A549 (cell line): ENCODE results near the gene MAP2. TPM values are rescaled to one million over a fixed set of nuclear protein-coding genes. Genes with fewer than 3 reads are reported as not detected.

ENCODE experiments used
- ATAC-seq, 2 experiments: fragments of 200-7000 bp in 1 of 2; fragments of >200 bp in 1 of 2; cut with Nextera tagmentation in 1 of 2; cut with Tn5 transposase in 1 of 2; 3 replicates each; pipeline versions ENCODE4 v1.8.0 to v1.9.1; 2018 to 2020; ENCODE audit warnings: mild to moderate bottlenecking in 1 of 2, moderate library complexity in 1 of 2
- CTCF ChIA-PET: fragments of 300-600 bp; sonication (Branson Sonifier 250); formaldehyde crosslinking; extraction: SDS; loops from one replicate; lab custom pipeline; 2021; ENCODE audit warnings: antibody characterized with exemption, inconsistent platforms; lab: Yijun Ruan, JAX
- POLR2A ChIA-PET: fragments of 350-600 bp; formaldehyde crosslinking; extraction: SDS; loops from one replicate; lab custom pipeline; 2021; ENCODE audit warnings: antibody characterized with exemption, inconsistent platforms; lab: Yijun Ruan, JAX
- DNase-seq, 2 experiments: peaks; one replicate each; pipeline versions ENCODE4 v3.0.0 to v3.0.0-alpha.2; 2011 to 2016; ENCODE audit warnings: low read depth in 1 of 2, low spot score in 1 of 2
- FAIRE-seq: peaks from 2 replicates; lab custom pipeline; 2011; peaks lifted over from hg19 to GRCh38; lab: Jason Lieb, UNC
- H3K27ac ChIP-seq, 2 experiments: fragments of >200 bp; sonication (Bioruptor Twin); formaldehyde crosslinking; 3 replicates each; pipeline ENCODE4 v1.5.1; 2016 to 2017
- H3K4me1 ChIP-seq: fragments of >200 bp; sonication (Bioruptor Twin); formaldehyde crosslinking; 3 replicates; pipeline ENCODE4 v1.6.1; 2016
- H3K4me2 ChIP-seq: fragments of >200 bp; sonication (Bioruptor Twin); formaldehyde crosslinking; 3 replicates; pipeline ENCODE4 v1.6.1; 2016
- H3K4me3 ChIP-seq: fragments of >200 bp; sonication (Bioruptor Twin); formaldehyde crosslinking; 3 replicates; pipeline ENCODE4 v1.5.1; 2016
- H3K9me3 ChIP-seq: fragments of >200 bp; sonication (Bioruptor Twin); formaldehyde crosslinking; 3 replicates; pipeline ENCODE4 v1.6.1; 2016
- BHLHE40 ChIP-seq: IDR thresholded peaks from 2 replicates; pipeline ENCODE4 v1.6.1; 2012; ENCODE audit warnings: low read depth, low read length, inconsistent platforms
- CBX8 ChIP-seq: fragments of 200-600 bp; sonication (generic); IDR thresholded peaks from 2 replicates; pipeline ENCODE4 v1.6.1; 2016
- CEBPB ChIP-seq, 2 experiments: fragments of >200 bp in 1 of 2; sonication (Bioruptor Twin) in 1 of 2; formaldehyde crosslinking in 1 of 2; IDR thresholded peaks; 2 replicates each; pipeline ENCODE4 v1.6.1; 2012 to 2016
- CTCF ChIP-seq: fragments of >200 bp; sonication (Bioruptor Twin); formaldehyde crosslinking; IDR thresholded peaks from 3 replicates; pipeline ENCODE4 v1.5.1; 2016
- ELK1 ChIP-seq: fragments of 150-350 bp; IDR thresholded peaks from 2 replicates; pipeline ENCODE4 v1.6.1; 2014; ENCODE audit warnings: low read depth, mild to moderate bottlenecking, low read length
- EP300 ChIP-seq, 2 experiments: fragments of >200 bp; sonication (Bioruptor Twin); formaldehyde crosslinking; IDR thresholded peaks; 2 replicates in 1 of 2; 3 replicates in 1 of 2; pipeline ENCODE4 v1.6.1; 2016 to 2017
- ESRRA ChIP-seq: fragments of 150-350 bp; IDR thresholded peaks from 2 replicates; pipeline ENCODE4 v1.6.1; 2014; ENCODE audit warnings: mild to moderate bottlenecking, low read length, borderline replicate concordance
- FOSL2 ChIP-seq, 2 experiments: fragments of 450-650 bp in 1 of 2; fragments of >200 bp in 1 of 2; sonication (Bioruptor Twin) in 1 of 2; formaldehyde crosslinking; IDR thresholded peaks; 2 replicates each; pipeline versions ENCODE4 v1.5.0 to v1.6.1; 2016 to 2020; ENCODE audit warnings: mild to moderate bottlenecking in 1 of 2, moderate library complexity in 1 of 2
- FOXS1 ChIP-seq: fragments of 250-450 bp; sonication (Bioruptor Pico); IDR thresholded peaks from 2 replicates; pipeline ENCODE4 v1.5.0; 2020; ENCODE audit warnings: mild to moderate bottlenecking, moderate library complexity
- HEYL ChIP-seq: fragments of 250-450 bp; sonication (Bioruptor Pico); IDR thresholded peaks from 2 replicates; pipeline ENCODE4 v1.8.0; 2021; ENCODE audit warnings: mild to moderate bottlenecking, moderate library complexity
- HOXA7 ChIP-seq: fragments of 250-450 bp; sonication (Bioruptor Pico); IDR thresholded peaks from 2 replicates; pipeline ENCODE4 v1.5.0; 2020; ENCODE audit warnings: mild to moderate bottlenecking, moderate library complexity
- HOXB5 ChIP-seq: fragments of 250-450 bp; sonication (Bioruptor Pico); IDR thresholded peaks from 2 replicates; pipeline ENCODE4 v1.5.0; 2020; ENCODE audit warnings: mild to moderate bottlenecking, moderate library complexity
- MAFK ChIP-seq: fragments of 450-650 bp; IDR thresholded peaks from 2 replicates; pipeline ENCODE4 v1.6.1; 2014; ENCODE audit not compliant: partially characterized antibody
- MAX ChIP-seq: IDR thresholded peaks from 2 replicates; pipeline ENCODE4 v1.6.1; 2012
- NFE2L2 ChIP-seq: fragments of 150-350 bp; conservative IDR thresholded peaks from 2 replicates; pipeline ENCODE4 v1.6.1; 2014; ENCODE audit warnings: low read length
- PHF8 ChIP-seq: fragments of 200-600 bp; sonication (generic); IDR thresholded peaks from 2 replicates; pipeline ENCODE4 v1.6.1; 2016; ENCODE audit warnings: low read depth, mild to moderate bottlenecking, antibody characterized with exemption, moderate library complexity, borderline replicate concordance
- POLR2AphosphoS2 ChIP-seq: conservative IDR thresholded peaks from 2 replicates; pipeline ENCODE4 v1.6.1; 2012; ENCODE audit warnings: low read length, improper control_type of control experiment, inconsistent platforms
- RCOR1 ChIP-seq: fragments of 150-350 bp; IDR thresholded peaks from 2 replicates; pipeline ENCODE4 v1.6.1; 2014; ENCODE audit warnings: antibody characterized with exemption, low read length, low read depth
- ZC3H11A ChIP-seq: fragments of 450-650 bp; IDR thresholded peaks from 2 replicates; pipeline ENCODE4 v1.6.1; 2014; ENCODE audit warnings: antibody characterized with exemption, mild to moderate bottlenecking
- ZSCAN20 ChIP-seq: fragments of 250-450 bp; sonication (Bioruptor Pico); IDR thresholded peaks from 2 replicates; pipeline ENCODE4 v1.8.0; 2022; ENCODE audit warnings: mild to moderate bottlenecking, moderate library complexity
- WGBS: methylation state at CpG from one replicate; pipeline ENCODE4 v1.1.6; 2017; ENCODE audit errors: missing lambda C conversion rate; 5-methylcytosine and 5-hydroxymethylcytosine counted together
- polyA plus RNA-seq, 4 experiments: library from polyadenylated mRNA; depleted of rRNA in 3 of 4; stranded (reverse); fragments of >200 nt; fragmentation: RNase III in 1 of 4; extraction: RNeasy Plus Mini Kit Qiagen cat#74134 plus additional on column Dnase treatment in 1 of 4; gene quantifications; 2 replicates in 3 of 4; 3 replicates in 1 of 4; pipeline ENCODE4 v1.2.3, GENCODE V29; 2011 to 2017
- TF ChIP-seq, protein P1 (sequence below): fragments of 250-450 bp; sonication (Bioruptor Pico); IDR thresholded peaks from 2 replicates; pipeline ENCODE4 v1.5.0; 2020; ENCODE audit warnings: low read depth, mild to moderate bottlenecking, moderate library complexity

Gene MAP2
- polyA plus RNA-seq, 2 of the 4 experiments (the other 2 are of a cell fraction) = 0.53 to 1.8 TPM

- FAIRE-seq = no peak
- Histone ChIP-seq H3K4me1 (peaks cover 10% of the 10 kb centered on the region; the same call in 2 of the 3 replicates), H3K27ac (no peak overlapping the region), H3K4me3 (no peak overlapping the region)
- WGBS = 75% methylated on average over 3 of the region's 3 CpGs
- ChIA-PET POLR2A (no interaction called here), CTCF (interaction anchor here (0.7 to 1.1 kb wide), 2 partner anchors 63 to 133 kb away, joined by 3 read pairs; no protein-coding TSS in a partner anchor)
- TF ChIP-seq BHLHE40 = no peak
- TF ChIP-seq PHF8 = no peak
- TF ChIP-seq EP300 (IDR thresholded peaks at IDR 0.05) = no peak
- no peak for TF ChIP-seq HOXB5 (CRISPR knock-in tag)
- TF ChIP-seq MAFK = no peak
- no peak for TF ChIP-seq FOSL2 (IDR thresholded peaks at IDR 0.05)
- no peak for TF ChIP-seq FOSL2 (CRISPR knock-in tag; IDR thresholded peaks at IDR 0.05)
- TF ChIP-seq ESRRA = no peak
- TF ChIP-seq CBX8 = no peak
- no peak for TF ChIP-seq ZSCAN20 (CRISPR knock-in tag)
- TF ChIP-seq HOXA7 (CRISPR knock-in tag) = no peak
- no peak for TF ChIP-seq POLR2AphosphoS2
- no peak for TF ChIP-seq RCOR1
- TF ChIP-seq, all 56 proteins: peak for 0
- H3K9me3 ChIP-seq = no peaks in the 10 kb centered on the region
- peak overlapping the region; percentile 47; the same call in 2 of the 3 replicates for H3K4me2 ChIP-seq
- no peak for ATAC-seq
- no peak for DNase-seq
Observed at GRCh38 chr2:209525331-209525730, 101.5 kb downstream of the MAP2 start.

GRCh38 chr2:209525834-209526281, 102.0 kb downstream of the MAP2 start:
- no peak overlapping the region for H3K4me3 ChIP-seq
- no peak for FAIRE-seq
- H3K27ac ChIP-seq = no peak overlapping the region
- ATAC-seq = no peak
- no peak for TF ChIP-seq FOXS1 (CRISPR knock-in tag)
- TF ChIP-seq ELK1 = no peak
- no peak for TF ChIP-seq CEBPB (IDR thresholded peaks at IDR 0.05)
- no peak for TF ChIP-seq ZC3H11A
- TF ChIP-seq CTCF = no peak
- TF ChIP-seq, protein P1, sequence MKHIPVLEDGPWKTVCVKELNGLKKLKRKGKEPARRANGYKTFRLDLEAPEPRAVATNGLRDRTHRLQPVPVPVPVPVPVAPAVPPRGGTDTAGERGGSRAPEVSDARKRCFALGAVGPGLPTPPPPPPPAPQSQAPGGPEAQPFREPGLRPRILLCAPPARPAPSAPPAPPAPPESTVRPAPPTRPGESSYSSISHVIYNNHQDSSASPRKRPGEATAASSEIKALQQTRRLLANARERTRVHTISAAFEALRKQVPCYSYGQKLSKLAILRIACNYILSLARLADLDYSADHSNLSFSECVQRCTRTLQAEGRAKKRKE (CRISPR knock-in tag) = no peak
- TF ChIP-seq, all 56 proteins: peak for 0
- H3K4me2 ChIP-seq = peak overlapping the region; percentile 47
- no peak for DNase-seq
- no peaks in the 10 kb centered on the region for H3K9me3 ChIP-seq
- ChIA-PET CTCF (interaction anchor here (1.1 kb wide), 1 partner anchor 63 kb away, joined by 3 read pairs; no protein-coding TSS in a partner anchor), POLR2A (no interaction called here)
- H3K4me1 ChIP-seq = peaks cover 10% of the 10 kb centered on the region; the same call in 2 of the 3 replicates

DNA sequence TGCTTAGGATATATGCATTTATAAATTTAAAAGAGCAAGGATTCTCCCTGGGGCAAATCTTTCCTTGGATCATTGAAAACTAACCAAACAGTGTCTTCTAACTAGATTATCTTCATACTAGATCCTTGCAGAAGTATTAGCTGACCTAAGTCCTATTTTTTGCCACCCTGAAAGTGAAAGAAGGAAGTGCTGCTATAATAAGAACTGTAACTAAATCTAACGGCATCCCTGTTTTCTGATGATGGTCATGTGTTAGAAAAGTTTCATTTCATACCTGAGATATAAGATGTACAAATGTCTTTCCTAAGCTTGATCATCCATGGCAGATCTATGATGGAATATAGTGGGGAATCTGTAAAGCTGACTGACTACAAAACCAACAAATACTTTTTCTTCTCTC, 102.7 kb downstream of the MAP2 start:
- no peak overlapping the region for H3K4me3 ChIP-seq
- no peaks in the 10 kb centered on the region for H3K9me3 ChIP-seq
- H3K4me2 ChIP-seq = peak overlapping the region; percentile 47
- WGBS = 39% methylated on average over 1 of the region's 1 CpG
- ATAC-seq = no peak
- no peak overlapping the region for H3K27ac ChIP-seq
- H3K4me1 ChIP-seq = peaks cover 10% of the 10 kb centered on the region; the same call in 2 of the 3 replicates
- no peak for DNase-seq
- ChIA-PET POLR2A (no interaction called here), CTCF (interaction anchor here (0.8 kb wide), 1 partner anchor 192 kb away, joined by 3 read pairs; no protein-coding TSS in a partner anchor)
- FAIRE-seq = no peak
- no peak for TF ChIP-seq MAX
- TF ChIP-seq HEYL (CRISPR knock-in tag) = no peak
- TF ChIP-seq CBX8 = no peak
- no peak for TF ChIP-seq NFE2L2
